Left lobe of liver (tissue), 2 donors: ENCODE measurements around the gene ATP2B2. TPM values are rescaled to one million over a fixed set of nuclear protein-coding genes. Genes with fewer than 3 reads are reported as not detected.

Source experiments
- ATAC-seq: fragments of 200-7000 bp; cut with Tn5 transposase; one replicate; pipeline ENCODE4 v1.9.1; 2020; ENCODE audit warnings: mild to moderate bottlenecking, moderate library complexity
- DNase-seq: peaks from one replicate; pipeline ENCODE4 v3.0.0-alpha.2; 2020; ENCODE audit warnings: low spot score
- total RNA-seq: library from RNA; stranded (reverse); gene quantifications from one replicate; pipeline ENCODE4 v1.2.1, GENCODE V29; 2021
- donor health status: DM: no; HTN: no; CAD: no; lungs with moderate emphysema.
- donor health status: DM: no; HTN: yes; CAD: no.

The ATP2B2 gene
- total RNA-seq, 1 donor from 2014 or later = 37.9 TPM

- no peak for DNase-seq
- ATAC-seq = no peak
These were observed 31.7 kb downstream of the ATP2B2 start for GRCh38 chr3:10473581-10474274.

- no peak for ATAC-seq
- DNase-seq = no peak
These were observed 32.4 kb downstream of the ATP2B2 start for GRCh38 chr3:10472877-10473440.

GRCh38 chr3:10471054-10471688 is 34.2 kb downstream of the ATP2B2 start:
- ATAC-seq (peak; percentile 33), DNase-seq (no peak)

DNA sequence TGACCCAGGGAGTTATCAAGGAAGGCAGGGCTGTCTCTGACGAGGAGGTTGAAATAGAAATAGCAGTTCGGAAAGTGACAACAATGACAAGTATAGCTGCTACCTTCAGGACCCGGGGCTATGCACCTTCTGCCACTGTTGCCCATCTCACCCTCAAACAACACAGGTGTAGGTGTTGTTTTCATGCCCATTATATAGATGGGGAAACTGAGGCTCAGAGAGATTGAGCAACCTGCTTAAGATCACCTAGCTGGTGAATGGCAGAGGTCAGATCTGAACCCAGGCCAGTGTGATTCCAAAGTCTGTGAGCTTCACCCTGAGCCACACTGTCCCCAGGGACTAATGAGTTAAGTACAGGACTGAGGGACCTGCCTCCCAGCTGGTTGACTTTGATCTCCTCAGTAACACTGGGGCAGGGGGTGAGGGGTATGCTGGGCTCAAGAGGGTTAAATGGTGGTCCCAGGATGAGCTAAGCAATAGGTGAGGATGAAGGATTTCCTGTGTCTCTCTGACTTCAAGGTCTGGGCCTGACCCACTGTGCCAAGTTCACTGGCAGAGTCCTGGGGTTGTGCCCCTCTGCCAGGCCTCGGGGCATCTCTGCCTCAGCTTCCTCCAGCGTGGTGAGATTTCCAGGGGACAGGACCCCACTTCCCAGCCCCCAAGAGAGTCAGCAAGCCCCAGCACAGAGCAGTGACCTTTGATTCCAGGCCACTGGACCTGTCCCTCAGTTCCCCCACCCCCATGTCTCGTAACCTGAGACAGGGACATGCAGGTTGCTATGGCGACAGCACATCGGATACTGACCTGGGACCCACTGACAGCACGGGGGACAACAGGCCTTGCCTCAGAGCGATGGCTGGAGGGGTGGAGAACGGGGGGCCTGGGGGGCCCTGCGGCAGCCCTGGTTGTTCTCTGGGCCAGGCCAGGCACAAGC is 35.0 kb downstream of the ATP2B2 start:
- peak; percentile 55 for DNase-seq
- peak; percentile 56 for ATAC-seq

- ATAC-seq (no peak), DNase-seq (no peak)
These were observed 35.8 kb downstream of the ATP2B2 start for GRCh38 chr3:10469441-10470119.

DNA sequence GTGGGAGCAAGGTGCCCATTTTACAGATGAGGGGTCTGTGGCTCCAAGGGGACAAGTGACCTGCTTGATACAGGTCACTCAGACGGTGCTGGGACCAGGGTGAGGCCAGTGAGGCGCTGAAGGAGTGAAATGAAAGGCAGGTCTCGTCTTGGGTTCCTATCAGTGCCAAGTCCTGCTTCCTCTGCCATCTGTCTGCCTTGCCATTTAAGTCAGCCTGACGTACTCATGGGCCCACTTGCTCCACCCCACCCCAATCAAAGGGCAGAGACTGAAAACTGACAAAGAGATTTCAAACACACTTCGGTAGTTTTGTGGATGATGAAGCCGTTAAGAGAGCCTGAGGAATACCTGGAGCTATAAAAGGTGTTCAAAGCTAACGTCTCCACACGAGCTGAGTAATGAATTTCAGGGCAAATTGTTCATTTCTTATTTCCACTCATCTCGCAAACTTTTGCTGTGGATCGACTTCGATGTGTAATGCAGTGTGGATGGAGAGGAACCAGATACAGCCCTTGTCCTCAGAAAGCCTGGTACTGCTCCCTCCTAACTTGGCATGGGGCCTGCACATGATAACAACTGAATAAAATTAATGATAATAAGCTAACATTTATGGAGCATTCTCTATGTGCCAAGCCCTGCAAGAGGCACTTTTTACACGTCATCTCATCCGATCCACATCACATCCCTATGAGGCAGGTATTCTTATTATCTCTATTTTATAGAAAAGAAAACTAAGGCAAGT is 36.6 kb downstream of the ATP2B2 start:
- ATAC-seq = no peak
- DNase-seq = no peak

DNA sequence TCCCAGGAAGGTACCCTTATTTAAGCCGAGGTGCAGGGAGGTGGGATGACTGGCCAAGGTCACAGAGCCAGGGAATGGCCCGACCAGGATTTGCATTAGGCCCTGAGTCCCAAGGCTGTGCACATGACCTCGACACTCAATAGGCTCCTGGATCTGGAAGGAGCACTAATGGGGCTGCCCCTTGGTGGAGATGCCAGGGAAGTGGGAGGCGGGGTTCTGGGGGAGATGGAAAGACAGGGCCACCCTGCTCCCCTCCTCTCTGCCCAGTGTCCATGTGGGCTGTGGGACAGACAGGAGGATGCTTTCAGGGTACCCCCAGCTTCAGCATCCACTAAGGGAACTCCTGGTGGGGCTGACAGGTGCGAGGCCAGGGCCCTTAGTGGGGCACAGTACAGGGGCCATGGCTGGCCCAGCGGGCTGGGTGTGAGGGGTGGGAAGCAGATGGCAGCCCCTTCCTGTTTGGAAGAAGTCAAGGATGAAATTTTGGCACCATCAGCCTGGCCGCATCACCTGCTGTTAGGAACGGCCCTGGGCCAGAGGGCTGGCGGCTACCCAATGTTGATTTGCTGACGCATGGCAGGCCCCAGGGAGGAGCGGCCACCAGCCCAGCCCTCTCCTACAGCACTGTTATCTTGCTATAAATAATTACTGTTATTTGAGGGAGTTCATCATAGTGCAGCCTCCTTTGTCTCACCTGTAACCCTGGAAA is 37.3 kb downstream of the ATP2B2 start:
- ATAC-seq = peak; percentile 81
- peak; percentile 80 for DNase-seq

DNA sequence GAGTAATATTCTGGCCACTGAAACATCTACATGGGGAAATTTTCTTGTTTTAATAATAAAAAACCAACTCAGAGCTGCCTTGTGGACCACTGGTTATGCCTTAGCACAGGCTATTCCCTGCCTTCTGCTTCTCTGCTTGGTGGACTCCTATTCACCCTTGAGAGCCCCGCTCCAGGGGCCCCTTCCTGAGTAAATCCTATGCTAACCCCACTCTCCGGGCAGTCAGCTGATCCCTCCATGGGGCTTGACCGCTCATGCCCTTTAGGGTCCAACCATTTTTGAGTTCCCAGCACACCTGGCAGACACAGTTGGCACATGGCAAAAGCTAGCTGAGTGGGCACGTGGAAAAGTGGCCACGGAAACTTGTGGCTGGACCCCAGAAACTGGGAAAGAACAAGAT is 38.2 kb downstream of the ATP2B2 start:
- DNase-seq (no peak), ATAC-seq (no peak)

DNA sequence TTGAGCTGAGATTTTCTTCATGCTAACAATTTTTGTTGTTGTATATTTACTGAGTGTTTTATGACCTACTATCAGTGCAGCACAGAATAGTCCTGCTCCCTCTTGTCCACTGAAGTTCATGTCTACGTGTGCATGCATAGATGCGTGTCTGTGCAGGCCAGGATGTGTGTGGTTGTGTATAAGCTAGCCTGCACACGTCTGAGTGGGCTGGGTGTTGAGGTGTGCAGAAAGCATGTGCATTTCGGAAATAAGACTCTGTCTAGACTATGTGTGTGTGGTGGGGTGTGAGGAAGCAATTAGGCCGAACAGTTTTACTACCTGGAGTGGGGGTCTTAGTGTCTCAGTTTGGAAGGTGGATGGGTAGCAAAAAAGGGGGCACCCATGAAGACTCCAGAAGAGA is 39.2 kb downstream of the ATP2B2 start:
- ATAC-seq (no peak), DNase-seq (no peak)

GRCh38 chr3:10465161-10465560 is 40.2 kb downstream of the ATP2B2 start:
- DNase-seq = no peak
- no peak for ATAC-seq

GRCh38 chr3:10463533-10464434 is 41.6 kb downstream of the ATP2B2 start:
- DNase-seq (no peak), ATAC-seq (no peak)

GRCh38 chr3:10462641-10463532 is 42.5 kb downstream of the ATP2B2 start:
- no peak for DNase-seq
- ATAC-seq = no peak

DNA sequence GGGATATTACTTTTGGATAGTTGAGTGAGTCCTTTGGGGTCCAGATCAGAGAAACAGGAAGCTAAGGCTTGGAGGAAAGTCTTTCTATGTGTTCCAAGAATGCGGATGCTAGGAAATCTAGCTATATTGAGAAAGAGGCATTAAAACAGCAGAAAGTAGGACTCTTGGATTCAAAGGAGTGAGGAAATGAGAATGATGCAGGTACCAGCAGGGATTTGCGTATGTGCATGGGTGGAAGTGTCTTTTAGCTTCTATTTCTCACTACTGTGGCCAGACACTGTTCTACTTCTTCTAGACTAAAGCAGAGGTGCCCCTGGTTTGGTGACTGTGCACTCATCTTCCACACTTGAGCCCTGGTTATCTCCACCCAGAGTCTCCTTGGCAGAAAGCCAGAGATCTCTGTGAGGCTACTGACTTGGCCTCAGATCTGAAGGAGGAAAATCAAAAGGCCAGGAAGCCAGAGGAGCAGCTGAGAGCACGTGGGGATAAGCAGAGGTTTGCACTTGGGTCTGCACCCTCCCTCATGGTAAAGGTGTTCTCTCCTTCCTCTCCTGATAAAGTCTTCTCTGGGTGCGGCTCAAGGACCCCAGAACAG is 44.3 kb downstream of the ATP2B2 start:
- ATAC-seq = no peak
- DNase-seq = no peak

DNA sequence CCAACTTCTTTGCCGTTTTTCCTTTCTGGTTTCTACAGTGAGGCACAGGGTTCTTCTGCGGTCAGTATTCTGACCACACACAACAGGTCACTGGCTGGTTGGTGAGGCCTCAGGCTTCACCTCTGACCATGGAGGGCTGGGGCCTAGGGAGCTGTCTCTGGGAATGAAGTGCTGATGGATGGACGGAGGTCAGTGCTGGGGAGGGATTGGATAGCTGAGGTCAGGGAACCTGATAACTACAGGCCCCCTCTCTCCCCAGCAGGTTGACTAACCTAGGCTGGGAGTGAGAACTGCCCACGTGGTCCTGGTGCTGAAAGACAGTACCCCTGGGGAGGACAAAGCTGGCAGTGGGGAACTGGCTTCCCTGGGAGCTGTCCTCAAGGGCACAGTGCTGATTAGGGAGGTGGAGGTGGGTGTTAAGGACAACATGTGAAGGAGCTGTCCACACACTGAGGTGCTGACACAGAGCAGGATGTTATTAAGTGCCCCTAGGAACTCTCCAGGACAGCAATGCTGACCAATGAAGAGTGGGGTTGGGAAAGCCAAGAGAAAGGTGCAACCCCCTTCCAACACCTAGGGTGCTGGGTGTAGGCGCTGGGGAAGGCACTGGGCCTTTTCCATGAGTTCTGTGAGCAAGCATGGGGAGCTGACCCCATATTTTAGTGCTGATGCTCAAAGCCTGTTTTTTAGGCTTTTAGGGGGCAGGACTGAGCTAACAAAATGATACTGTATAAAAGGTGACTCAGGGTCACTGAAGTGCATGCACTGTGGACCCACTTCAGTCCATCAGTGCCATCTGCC is 45.2 kb downstream of the ATP2B2 start:
- peak; percentile 83 for ATAC-seq
- DNase-seq = peak; percentile 62

GRCh38 chr3:10457560-10457959 is 47.8 kb downstream of the ATP2B2 start:
- DNase-seq (no peak), ATAC-seq (no peak)

DNA sequence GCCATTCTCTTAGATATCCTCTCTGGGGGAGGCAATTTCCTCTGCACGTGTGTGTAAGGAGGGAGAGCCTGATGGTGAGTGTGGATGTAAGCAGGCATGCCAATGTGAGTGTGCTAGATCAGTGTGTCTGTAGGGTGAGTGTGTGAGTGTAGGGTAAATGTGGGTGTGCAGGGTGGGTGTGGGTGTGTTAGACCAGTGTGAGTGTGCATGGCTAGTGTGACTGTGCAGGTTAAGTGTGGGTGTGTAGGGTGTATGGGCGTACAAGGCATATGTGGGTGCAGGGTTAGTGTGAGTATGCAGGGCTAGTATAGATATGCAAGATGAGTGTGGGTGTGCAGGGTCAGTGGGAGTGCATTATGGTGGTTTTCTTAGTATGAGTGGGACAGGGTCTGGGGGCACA is 48.4 kb downstream of the ATP2B2 start:
- ATAC-seq (no peak), DNase-seq (no peak)
